NCI-H774 (cell line): ENCODE measurements around the gene SLC25A47.
"Not testable (repeated sequence)": the region's sequence is repeated elsewhere in the genome, so short reads cannot be mapped to it uniquely, and the experiment has no call there.

ENCODE experiments used
- DNase-seq: peaks from one replicate; lab custom pipeline; 2025; lab: John Stamatoyannopoulos, UW

The SLC25A47 gene

GRCh38 chr14:100327128-100327527 lies 4.0 kb downstream of the SLC25A47 start:
- no peak for DNase-seq

- no peak for DNase-seq
These were observed 5.5 kb downstream of the SLC25A47 start for GRCh38 chr14:100328495-100329163.

DNA sequence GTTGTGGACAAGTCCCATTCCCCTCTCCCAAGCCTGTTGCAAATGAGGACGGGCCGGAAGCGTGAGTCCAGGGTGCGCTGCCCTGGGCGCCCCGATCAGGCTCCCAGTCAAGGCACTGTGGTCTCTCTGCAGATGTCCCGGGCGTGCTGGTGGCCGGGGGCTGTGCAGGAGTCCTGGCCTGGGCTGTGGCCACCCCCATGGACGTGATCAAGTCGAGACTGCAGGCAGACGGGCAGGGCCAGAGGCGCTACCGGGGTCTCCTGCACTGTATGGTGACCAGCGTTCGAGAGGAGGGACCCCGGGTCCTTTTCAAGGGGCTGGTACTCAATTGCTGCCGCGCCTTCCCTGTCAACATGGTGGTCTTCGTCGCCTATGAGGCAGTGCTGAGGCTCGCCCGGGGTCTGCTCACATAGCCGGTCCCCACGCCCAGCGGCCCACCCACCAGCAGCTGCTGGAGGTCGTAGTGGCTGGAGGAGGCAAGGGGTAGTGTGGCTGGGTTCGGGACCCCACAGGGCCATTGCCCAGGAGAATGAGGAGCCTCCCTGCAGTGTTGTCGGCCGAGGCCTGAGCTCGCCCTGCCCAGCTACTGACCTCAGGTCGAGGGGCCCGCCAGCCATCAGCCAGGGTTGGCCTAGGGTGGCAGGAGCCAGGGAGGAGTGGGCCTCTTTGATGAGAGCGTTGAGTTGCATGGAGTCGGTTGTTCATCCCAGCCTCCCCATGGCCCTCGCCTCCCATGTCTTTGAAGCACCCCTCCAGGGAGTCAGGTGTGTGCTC lies 6.3 kb downstream of the SLC25A47 start:
- no peak for DNase-seq

DNA sequence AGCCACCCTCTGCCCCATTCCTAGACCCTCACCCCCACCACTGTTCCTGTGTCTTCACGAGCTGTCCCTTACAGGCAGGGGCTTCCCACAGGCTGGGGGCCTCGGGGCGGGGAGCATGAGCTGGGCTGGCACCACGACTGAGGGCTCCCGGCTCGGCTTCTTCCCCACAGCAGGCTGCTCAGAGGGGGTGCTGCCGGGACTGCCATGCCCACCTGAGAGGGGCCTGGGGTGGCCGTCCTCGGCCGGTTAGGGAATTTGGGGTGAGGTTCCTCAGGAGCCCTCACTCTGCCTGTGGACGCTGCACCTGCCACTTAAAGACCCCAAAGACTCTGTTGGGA lies 6.8 kb downstream of the SLC25A47 start:
- DNase-seq: no peak

DNA sequence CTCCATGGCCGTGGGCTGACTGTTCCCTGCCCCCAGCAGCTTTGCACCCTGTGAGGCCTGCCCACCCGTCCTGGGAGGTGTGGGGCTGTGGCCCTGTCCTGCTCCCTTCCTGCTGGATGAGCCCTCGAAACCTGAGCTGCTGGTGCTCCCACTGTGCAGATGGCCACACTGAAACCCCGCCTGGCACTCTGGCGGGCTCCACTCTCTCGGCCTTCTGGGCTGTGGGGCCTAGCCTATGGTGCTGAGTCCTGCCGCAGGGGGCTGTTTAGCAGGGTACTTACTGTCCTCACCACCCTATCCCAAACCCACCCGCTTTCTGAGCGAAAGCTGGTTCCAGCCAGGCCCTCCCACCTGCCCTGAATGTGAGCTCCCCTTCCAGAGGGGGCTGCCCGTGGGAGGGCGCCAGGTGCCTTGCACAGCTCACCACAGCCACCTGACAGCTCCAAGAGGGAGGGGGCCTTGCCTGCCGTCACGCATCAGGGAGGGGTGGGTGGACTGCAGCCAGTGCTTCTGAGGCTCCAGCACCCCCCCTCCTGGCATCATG lies 7.3 kb downstream of the SLC25A47 start:
- no peak for DNase-seq

DNA sequence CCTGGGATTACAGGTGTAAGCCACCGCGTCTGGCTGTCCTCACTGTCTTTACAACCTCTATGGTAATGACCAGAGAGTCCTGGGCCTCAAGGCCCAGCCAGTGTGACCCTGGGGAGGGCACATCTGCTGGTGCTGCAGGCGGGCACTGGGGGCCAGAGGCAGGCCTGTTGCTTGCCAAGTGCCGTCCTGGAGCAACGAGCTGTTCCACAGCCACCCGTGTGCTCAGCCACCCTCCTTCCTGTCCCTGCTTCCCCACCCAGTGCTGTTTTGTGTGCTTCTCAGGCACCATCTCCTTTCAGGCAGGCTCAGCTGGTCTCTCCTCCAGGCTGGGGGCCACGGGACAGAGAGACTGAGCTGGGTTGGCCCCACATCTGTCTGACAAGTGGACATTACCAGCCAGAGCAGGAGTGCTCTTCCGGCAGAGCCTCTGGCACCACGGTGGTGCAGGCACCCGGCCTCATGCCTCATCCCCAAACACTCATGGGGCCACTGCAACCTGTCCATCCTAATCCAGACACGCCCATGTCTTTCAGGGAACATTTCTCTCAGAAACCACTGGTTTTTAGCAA lies 9.0 kb downstream of the SLC25A47 start:
- DNase-seq: no peak

- no peak for DNase-seq
These were observed 9.7 kb downstream of the SLC25A47 start for GRCh38 chr14:100332797-100333196.

DNA sequence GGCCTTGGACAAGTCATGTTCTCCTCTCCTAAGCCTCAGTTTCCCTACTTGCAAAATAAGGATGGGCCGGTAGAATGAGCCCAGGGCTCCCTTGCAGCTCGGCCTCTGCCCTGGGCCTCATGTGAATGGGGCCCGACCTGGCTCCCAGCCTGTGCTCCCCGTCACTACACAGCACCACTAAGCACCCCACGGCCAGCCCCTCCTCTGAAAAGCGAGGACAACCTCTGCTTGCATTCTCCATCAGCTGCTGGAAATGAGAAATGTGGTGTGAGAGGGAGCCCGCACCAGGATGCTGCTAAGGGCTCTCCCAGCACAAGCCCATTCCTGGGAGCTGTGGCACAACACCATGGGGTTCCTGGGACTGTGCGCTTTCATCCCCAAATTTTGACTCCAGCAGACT lies 10.2 kb downstream of the SLC25A47 start:
- DNase-seq: no peak

DNA sequence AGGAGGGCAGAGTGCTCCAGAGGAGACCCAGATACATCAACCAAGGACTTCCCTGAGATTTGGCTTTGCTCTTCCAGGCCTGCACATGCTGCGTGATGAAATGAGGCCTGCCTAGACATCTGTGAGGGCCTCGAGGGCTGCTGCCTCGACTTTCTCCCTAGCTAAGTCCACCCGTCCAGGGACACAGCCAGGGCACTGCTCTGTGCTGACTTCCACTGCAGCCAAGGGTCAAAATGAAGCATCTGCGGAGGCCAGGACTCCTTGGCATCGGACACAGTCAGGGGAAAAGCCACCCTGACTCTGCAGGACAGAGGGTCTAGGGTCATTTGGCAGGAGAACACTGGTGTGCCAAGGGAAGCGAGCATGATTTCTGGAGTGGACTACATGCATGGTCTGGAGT lies 10.7 kb downstream of the SLC25A47 start:
- no peak for DNase-seq

GRCh38 chr14:100334904-100335303 lies 11.8 kb downstream of the SLC25A47 start:
- no peak for DNase-seq

GRCh38 chr14:100336618-100337530 lies 13.7 kb downstream of the SLC25A47 start:
- no peak for DNase-seq

DNA sequence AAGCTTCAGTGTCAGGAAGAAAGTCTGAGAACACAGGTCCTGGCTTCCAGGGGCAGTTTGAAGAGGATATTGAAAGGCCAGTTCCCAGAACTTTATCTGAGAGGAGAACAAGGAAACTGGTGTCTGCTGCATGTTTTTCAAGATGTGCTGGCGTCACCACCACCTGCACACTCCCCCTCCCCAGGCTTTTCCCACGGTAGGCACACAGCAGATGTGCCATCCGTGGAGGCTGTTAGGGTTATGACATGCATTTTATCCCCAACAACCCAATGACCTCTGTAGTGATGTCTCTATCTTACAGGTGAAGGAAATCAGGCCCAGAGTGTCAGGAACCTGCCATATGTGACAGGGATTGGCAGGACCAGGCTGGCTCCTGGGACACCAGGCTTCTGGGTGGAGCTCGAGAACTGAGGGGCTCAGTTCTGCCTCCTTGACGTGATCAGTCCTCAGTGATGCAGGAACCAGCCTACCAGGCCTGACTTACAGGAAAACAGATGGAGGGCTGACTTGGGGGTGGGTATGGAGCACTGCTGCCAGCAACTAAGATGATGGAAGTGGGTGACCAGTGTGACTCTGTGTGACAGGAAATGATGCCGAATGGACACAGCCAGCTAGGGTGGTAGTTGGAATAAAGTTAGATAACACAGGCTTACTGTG lies 16.8 kb downstream of the SLC25A47 start:
- no peak for DNase-seq

DNA sequence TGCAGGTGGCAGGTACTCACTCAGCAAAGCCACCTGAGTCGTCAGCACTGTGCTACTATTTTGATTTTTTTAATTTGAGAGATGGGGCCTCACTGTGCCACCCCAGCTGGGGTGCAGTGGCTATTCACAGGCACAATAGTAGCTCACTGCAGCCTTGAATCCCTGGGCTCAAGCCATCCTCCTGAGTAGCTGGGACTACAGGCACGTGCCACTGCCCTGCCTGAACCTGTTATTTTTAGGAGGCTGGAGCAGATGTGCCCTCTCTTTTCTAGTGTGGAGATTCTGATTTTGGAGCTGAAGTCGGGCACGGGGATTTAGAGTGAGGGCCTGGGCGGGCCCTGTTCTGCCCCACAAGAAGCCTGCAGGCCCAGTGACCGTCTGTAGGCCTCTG lies 17.3 kb downstream of the SLC25A47 start:
- no peak for DNase-seq

DNA sequence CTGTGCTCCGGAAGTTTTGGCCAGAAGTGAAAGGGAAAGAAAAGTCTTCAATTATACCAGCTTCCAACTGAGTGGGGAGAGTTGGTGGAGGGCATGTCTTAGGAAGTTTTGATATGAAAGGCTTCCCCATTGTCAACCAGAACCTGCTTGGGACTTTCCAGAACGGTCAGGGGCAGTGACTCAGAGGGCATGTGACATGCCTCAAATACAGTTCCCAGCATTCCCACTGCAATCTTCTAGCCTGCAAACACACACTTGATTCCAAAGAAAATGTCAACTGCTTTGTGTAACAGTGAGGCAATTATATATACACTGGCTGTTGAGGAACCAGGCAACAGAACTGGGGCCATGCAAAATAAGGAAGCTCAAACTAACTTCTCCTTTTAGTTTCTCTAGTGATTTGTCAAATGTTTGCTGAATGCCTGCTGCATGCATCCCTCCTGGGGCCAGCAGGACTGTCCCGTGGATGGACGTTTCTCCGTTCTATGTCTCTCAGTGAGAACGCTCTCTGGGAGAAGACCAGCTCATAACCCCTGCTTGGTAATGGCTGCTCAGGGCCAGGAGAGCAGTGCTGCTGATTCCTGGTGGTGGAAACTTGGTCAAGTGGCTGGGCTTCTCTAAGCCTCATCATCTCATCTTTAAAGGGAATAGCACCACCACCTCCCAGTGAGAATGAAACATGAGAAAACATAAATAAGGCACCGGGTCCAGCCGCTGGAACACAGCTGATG lies 18.3 kb downstream of the SLC25A47 start:
- no peak for DNase-seq

GRCh38 chr14:100342195-100342594 lies 19.1 kb downstream of the SLC25A47 start:
- no peak for DNase-seq

DNA sequence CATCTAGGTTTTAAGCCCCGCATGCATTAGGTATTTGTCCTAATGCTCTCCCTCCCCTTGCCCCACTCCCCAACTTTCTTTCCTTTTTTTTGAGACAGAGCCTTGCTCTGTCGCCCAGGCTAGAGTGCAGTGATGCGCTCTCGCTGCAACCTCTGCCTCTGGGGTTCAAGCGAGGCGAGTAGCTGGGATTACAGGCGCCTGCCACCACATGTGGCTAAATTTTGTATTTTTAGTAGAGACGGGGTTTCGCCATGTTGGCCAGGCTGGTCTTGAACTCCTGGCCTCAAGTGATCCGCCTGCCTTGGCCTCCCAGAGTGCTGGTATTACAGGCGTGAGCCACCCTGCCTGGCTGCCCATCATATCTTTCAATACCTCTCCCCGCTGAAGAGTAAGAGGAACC lies 19.7 kb downstream of the SLC25A47 start:
- not testable (repeated sequence) for DNase-seq

DNA sequence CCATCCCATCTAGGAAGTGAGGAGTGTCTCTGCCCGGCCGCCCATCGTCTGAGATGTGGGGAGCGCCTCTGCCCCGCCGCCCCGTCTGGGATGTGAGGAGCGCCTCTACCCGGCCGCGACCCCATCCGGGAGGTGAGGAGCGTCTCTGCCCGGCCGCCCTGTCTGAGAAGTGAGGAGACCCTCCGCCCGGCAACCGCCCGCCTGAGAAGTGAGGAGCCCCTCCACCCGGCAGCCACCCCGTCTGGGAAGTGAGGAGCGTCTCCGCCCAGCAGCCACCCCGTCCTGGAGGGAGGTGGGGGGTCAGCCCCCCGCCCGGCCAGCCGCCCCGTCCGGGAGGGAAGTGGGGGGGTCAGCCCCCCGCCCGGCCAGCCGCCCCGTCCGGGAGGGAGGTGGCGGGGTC lies 21.5 kb downstream of the SLC25A47 start:
- not testable (repeated sequence) for DNase-seq

DNA sequence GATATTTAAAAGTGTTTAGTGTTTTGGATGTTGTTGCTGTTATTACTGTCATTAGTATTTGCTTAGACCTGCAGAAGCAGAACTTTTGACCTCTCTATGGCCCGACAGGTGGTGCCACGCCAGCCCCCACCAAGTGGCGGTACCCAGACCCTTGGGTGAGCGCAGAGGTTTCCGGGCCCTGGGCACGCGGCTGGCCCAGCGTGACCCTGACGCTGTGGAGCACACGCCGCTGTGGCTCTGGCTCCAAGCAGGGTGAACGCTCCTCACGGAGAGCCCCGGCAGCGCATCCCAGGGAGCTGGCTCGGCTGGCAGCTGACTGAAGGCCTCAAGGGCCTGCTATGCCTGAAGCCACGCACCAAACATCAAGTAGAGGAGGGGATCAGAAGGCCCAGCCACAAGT lies 22.6 kb downstream of the SLC25A47 start:
- no peak for DNase-seq

DNA sequence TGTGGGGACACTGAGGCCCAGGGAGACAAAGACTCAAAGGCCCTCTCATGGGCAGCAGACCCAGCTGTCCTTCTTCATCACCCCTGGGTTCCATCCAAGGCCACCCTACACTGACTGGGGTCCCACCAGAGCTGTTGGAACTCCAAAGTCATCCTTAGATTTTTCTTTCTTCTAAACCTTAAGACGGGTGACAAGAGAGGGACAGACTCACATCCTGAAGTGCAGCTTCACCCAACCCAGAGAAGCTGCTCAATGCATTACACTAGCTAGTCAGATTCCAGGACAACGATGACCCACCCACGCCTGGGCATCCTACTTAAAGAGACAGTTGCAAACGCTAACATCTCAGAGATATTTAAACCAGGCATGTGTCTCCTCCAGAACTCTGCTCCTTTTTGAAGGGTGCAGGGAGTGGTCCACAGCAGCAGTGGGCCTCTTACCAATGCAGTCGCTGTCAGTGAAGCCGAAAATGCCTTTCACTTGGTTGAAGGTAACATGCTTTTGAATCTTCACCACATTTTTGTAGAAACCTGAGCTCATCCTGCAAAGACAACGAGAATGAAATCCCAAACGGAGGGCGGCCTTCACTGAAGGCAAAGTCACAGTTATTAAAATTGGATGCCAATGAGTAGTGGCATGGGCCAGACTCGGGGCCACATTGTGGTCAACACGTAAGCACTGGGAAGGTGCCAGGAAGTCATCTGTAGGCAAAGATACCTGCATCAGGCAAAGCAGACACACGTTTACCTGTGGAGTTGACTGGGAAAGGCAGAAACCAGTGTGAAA lies 23.4 kb downstream of the SLC25A47 start:
- DNase-seq: no peak

- no peak for DNase-seq
These were observed 25.2 kb downstream of the SLC25A47 start for GRCh38 chr14:100348253-100348729.
